ENCODE results near the gene ZNF536. TPM values are rescaled to one million over a fixed set of nuclear protein-coding genes. Genes with fewer than 3 reads are reported as not detected.
A peak's percentile ranks its signal among the peaks of the same experiment; 100 is the strongest.

Gene ZNF536
- total and polyA plus RNA-seq, 8 donors: 0.44 to 13.4 (median 1.1) TPM; not detected in 1

- no peak overlapping the region for H3K27ac ChIP-seq
- no peaks in the 10 kb centered on the region for H3K9me3 ChIP-seq
- intact Hi-C loops (cut with DNase I; ENCODE audit: low total_unique reads): no loop called here
- DNase-seq: peak in 1 of 2 donors; percentile 19
- no peaks in the 10 kb centered on the region for H3K36me3 ChIP-seq
- H3K4me1 ChIP-seq: no peaks in the 10 kb centered on the region
- H3K27me3 ChIP-seq: peaks cover 0 to 14% (median 0%) of the 10 kb centered on the region in 3 donors
- 44 to 61% (median 59%) methylated on average over 12 of the region's 12 CpGs for WGBS, 5 donors
- TF ChIP-seq POLR2A (IDR thresholded peaks at IDR 0.05): no peak
- no peak for TF ChIP-seq CTCF (IDR thresholded peaks at IDR 0.05)
- no peak overlapping the region for H3K4me3 ChIP-seq
Measured at GRCh38 chr19:30325676-30326392, 46.4 kb upstream of the ZNF536 start.

- Histone ChIP-seq H3K36me3 (no peaks in the 10 kb centered on the region), H3K27ac (no peak overlapping the region), H3K4me3 (no peak overlapping the region), H3K4me1 (no peaks in the 10 kb centered on the region), H3K9me3 (no peaks in the 10 kb centered on the region), H3K27me3 (peaks cover 0 to 14% (median 0%) of the 10 kb centered on the region in 3 donors)
- DNase-seq: no peak
- intact Hi-C loops (cut with DNase I; ENCODE audit: low total_unique reads): no loop called here
- 56 to 81% (median 73%) methylated on average over 11 of the region's 11 CpGs for WGBS, 5 donors
- TF ChIP-seq EP300 (IDR thresholded peaks at IDR 0.05) (no peak), CTCF (IDR thresholded peaks at IDR 0.05) (no peak), POLR2AphosphoS5 (IDR thresholded peaks at IDR 0.05) (no peak), POLR2A (IDR thresholded peaks at IDR 0.05) (no peak)
Measured at GRCh38 chr19:30326393-30326710, 45.8 kb upstream of the ZNF536 start.

- Histone ChIP-seq H3K4me3 (no peak overlapping the region), H3K9me3 (no peaks in the 10 kb centered on the region), H3K27ac (no peak overlapping the region), H3K27me3 (peaks cover 0 to 13% (median 0%) of the 10 kb centered on the region in 3 donors), H3K36me3 (no peaks in the 10 kb centered on the region), H3K4me1 (no peaks in the 10 kb centered on the region)
- no peak for DNase-seq
- 88 to 95% (median 92%) methylated on average over 3 of the region's 3 CpGs for WGBS, 5 donors
- TF ChIP-seq CTCF (IDR thresholded peaks at IDR 0.05): no peak
- TF ChIP-seq EP300 (IDR thresholded peaks at IDR 0.05): no peak
- no peak for TF ChIP-seq POLR2A (IDR thresholded peaks at IDR 0.05)
- TF ChIP-seq POLR2AphosphoS5 (IDR thresholded peaks at IDR 0.05): no peak
- intact Hi-C loops (cut with DNase I; ENCODE audit: low total_unique reads): no loop called here
Measured at GRCh38 chr19:30327331-30327730, 44.9 kb upstream of the ZNF536 start.

GRCh38 chr19:30328096-30328495, 44.1 kb upstream of the ZNF536 start:
- no peaks in the 10 kb centered on the region for H3K9me3 ChIP-seq
- no peak overlapping the region for H3K27ac ChIP-seq
- WGBS, 5 donors: 76 to 96% (median 89%) methylated on average over 3 of the region's 3 CpGs
- no peak for DNase-seq
- peaks cover 0 to 6% (median 0%) of the 10 kb centered on the region in 3 donors for H3K27me3 ChIP-seq
- H3K36me3 ChIP-seq: no peaks in the 10 kb centered on the region
- TF ChIP-seq POLR2AphosphoS5 (IDR thresholded peaks at IDR 0.05): no peak
- TF ChIP-seq CTCF (IDR thresholded peaks at IDR 0.05): no peak
- TF ChIP-seq POLR2A (IDR thresholded peaks at IDR 0.05): no peak
- no peak for TF ChIP-seq EP300 (IDR thresholded peaks at IDR 0.05)
- intact Hi-C loops (cut with DNase I; ENCODE audit: low total_unique reads): no loop called here
- H3K4me1 ChIP-seq: no peaks in the 10 kb centered on the region
- no peak overlapping the region for H3K4me3 ChIP-seq
